ACC112 (cell line): ENCODE data around the gene CSK.

ENCODE experiments used
- H2AFZ ChIP-seq: fragments of 200-600 bp; sonication (generic); one replicate; pipeline ENCODE4 v1.6.0; 2017; ENCODE audit warnings: antibody characterized with exemption, low read length; ENCODE audit not compliant: unreplicated experiment
- H3K27ac ChIP-seq: fragments of 200-600 bp; sonication (generic); 2 replicates; pipeline ENCODE4 v1.5.1; 2014; ENCODE audit warnings: low read depth, mild to moderate bottlenecking, antibody characterized with exemption, low read length, moderate library complexity
- H3K27me3 ChIP-seq: fragments of 200-600 bp; sonication (generic); 2 replicates; pipeline ENCODE4 v1.6.1; 2014; ENCODE audit warnings: mild to moderate bottlenecking, antibody characterized with exemption, low read length, moderate library complexity, mixed read lengths; ENCODE audit not compliant: insufficient read depth
- H3K36me3 ChIP-seq: fragments of 200-600 bp; sonication (generic); 2 replicates; pipeline ENCODE4 v1.6.1; 2016; ENCODE audit warnings: mild to moderate bottlenecking, antibody characterized with exemption, low read length, moderate library complexity, mixed read lengths; ENCODE audit not compliant: insufficient read depth
- H3K4me1 ChIP-seq: fragments of 200-600 bp; sonication (generic); one replicate; pipeline ENCODE4 v1.6.1; 2016; ENCODE audit warnings: low read length, mixed read lengths; ENCODE audit not compliant: insufficient read depth, unreplicated experiment, control insufficient read depth
- H3K4me3 ChIP-seq: fragments of 200-600 bp; sonication (generic); 2 replicates; pipeline ENCODE4 v1.5.1; 2014; ENCODE audit warnings: mild to moderate bottlenecking, low read depth, low read length
- H3K79me2 ChIP-seq: fragments of 200-600 bp; sonication (generic); one replicate; pipeline ENCODE4 v1.6.0; 2016; ENCODE audit warnings: low read length; ENCODE audit not compliant: control insufficient read depth, unreplicated experiment, insufficient read depth

CSK gene

DNA sequence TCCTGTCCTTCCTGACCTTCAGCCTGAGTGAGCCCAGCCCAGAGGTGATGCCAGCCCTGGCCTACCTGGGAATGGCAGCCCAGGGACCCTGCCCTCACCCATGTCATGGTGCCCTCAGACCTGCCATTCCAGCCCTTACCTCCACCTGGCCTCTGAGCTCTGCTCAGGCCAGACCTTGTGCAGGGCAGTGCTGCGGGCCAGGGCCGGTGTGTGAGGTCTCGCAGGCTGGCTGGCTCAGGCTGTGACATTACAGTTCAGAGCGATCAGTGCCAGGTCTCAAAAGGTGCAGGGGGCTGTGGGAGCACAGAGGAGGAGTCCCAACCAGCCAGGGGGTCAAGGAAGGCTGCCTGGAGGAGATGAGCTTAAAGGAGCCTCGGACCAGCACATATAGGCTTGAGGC lies 38.2 kb downstream of the CSK start:
- Histone ChIP-seq H3K4me3 (no peak overlapping the region), H3K27me3 (peaks cover 8% of the 10 kb centered on the region), H2AFZ (no peak overlapping the region), H3K36me3 (no peaks in the 10 kb centered on the region), H3K79me2 (no peaks in the 10 kb centered on the region), H3K27ac (no peak overlapping the region), H3K4me1 (peaks cover 18% of the 10 kb centered on the region)

DNA sequence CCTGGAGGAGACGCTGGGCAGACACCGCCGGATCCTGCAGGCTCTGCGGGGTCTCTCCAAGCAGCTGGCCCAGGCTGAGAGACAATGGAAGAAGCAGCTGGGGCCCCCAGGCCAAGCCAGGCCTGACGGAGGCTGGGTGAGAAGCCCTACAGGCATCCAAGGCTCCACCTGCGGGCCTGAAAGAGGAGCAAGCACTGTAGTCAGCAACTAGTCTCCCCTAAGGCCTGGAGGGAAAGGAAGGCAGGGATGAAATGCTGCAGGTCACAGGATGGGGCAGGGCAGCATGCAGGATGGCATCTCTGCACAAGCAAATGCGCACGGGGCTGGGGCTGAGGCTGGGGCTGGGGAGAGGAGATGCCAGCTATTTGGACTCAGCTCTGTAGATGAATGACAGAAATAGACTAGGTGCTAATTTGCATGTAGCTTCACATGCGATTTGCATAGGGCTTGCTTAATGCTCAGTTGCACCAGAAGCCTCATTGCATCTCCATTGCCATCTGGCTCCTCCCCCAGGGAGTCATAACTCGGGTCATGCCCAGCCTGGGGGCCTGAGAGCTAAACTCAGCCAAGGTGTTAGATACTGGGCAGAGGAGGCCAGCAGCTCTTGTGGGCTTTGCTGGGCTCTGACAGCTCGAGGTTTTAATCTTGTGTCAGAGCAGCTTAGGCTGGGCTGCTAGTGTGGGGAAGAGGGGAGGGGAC lies 39.4 kb downstream of the CSK start:
- Histone ChIP-seq H3K79me2 (no peaks in the 10 kb centered on the region), H3K36me3 (no peaks in the 10 kb centered on the region), H2AFZ (no peak overlapping the region), H3K4me1 (peaks cover 18% of the 10 kb centered on the region), H3K27ac (no peak overlapping the region), H3K4me3 (no peak overlapping the region), H3K27me3 (peaks cover 20% of the 10 kb centered on the region)

DNA sequence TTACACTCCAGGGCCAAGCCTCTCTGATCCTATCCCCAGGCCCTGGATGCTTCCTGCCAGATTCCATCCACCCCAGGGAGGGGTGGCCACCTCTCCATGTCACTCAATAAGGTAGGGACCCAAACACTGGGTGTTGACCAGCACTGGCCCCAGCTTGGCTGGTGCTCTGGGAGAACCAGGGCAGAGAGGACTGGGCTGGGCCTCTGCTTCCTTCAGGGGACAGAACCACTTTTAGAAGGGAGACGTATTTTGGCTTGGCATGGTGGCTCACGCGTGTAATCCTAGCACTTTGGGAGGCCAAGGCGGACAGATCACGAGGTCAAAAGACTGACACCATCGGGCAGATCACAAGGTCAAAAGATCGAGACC lies 39.9 kb downstream of the CSK start:
- Histone ChIP-seq H3K36me3 (no peaks in the 10 kb centered on the region), H3K79me2 (no peaks in the 10 kb centered on the region), H3K4me1 (peaks cover 18% of the 10 kb centered on the region), H3K27me3 (peaks cover 24% of the 10 kb centered on the region), H3K27ac (no peak overlapping the region), H2AFZ (no peak overlapping the region), H3K4me3 (no peak overlapping the region)

DNA sequence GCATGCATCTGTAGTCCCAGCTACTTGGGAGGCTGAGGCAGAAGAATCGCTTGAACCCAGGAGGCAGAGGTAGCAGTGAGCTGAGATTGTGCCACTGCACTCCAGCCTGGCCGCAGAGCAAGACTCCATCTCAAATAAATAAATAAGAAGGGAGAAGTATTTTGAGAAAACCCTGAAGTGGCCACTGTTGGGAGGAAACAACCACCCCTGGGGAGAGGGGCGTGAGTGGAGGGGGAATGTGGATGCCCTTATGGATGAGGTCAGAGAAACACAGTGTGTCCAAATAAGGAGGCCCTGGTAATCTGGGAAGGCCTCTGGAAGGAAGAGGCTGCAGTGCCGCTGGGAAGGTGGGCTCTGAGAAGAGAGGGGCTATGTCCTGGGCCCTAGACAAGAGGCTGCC lies 40.4 kb downstream of the CSK start:
- Histone ChIP-seq H3K27ac (no peak overlapping the region), H3K79me2 (no peaks in the 10 kb centered on the region), H3K27me3 (peaks cover 28% of the 10 kb centered on the region), H2AFZ (no peak overlapping the region), H3K36me3 (no peaks in the 10 kb centered on the region), H3K4me1 (peaks cover 16% of the 10 kb centered on the region), H3K4me3 (no peak overlapping the region)

GRCh38 chr15:74823324-74823723 lies 41.4 kb downstream of the CSK start:
- H3K27ac ChIP-seq, result no peak overlapping the region
- H3K79me2 ChIP-seq, result no peaks in the 10 kb centered on the region
- no peak overlapping the region for H2AFZ ChIP-seq
- no peaks in the 10 kb centered on the region for H3K36me3 ChIP-seq
- peaks cover 39% of the 10 kb centered on the region for H3K27me3 ChIP-seq
- H3K4me3 ChIP-seq, result no peak overlapping the region
- peaks cover 8% of the 10 kb centered on the region for H3K4me1 ChIP-seq

DNA sequence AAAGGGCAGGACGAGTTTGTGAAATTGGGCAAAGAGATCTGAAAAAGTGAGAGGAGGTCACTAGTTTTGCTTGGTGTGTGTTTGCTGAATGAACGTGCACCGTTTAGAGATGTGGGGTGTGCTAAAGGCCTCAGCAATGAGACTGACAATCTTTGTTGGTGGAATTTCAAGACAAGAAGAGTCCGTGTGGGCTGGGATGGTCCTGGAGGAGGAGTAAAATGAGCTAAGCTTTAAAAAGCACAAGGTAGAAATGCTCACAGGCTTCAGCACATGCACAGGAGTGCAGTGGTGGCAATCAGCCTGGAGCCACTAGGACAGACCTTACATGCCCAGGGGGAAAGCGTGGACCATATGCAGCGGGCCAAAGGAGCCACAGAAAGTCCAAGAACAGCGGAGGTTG lies 43.1 kb downstream of the CSK start:
- H3K79me2 ChIP-seq, result no peaks in the 10 kb centered on the region
- no peaks in the 10 kb centered on the region for H3K36me3 ChIP-seq
- no peak overlapping the region for H2AFZ ChIP-seq
- H3K4me1 ChIP-seq, result peaks cover 6% of the 10 kb centered on the region
- H3K27ac ChIP-seq, result no peak overlapping the region
- peaks cover 48% of the 10 kb centered on the region for H3K27me3 ChIP-seq
- no peak overlapping the region for H3K4me3 ChIP-seq

- Histone ChIP-seq H2AFZ (no peak overlapping the region), H3K27me3 (peaks cover 48% of the 10 kb centered on the region), H3K4me1 (peaks cover 6% of the 10 kb centered on the region), H3K79me2 (no peaks in the 10 kb centered on the region), H3K36me3 (no peaks in the 10 kb centered on the region), H3K27ac (no peak overlapping the region), H3K4me3 (no peak overlapping the region)
Observed at GRCh38 chr15:74825866-74826265, 44.0 kb downstream of the CSK start.

GRCh38 chr15:74826364-74826819 lies 44.5 kb downstream of the CSK start, which contains the start of gene CPLX3:
Gene CPLX3, plus strand, starts transcription at chr15:74826627. Its CDS starts 77 bp downstream, at chr15:74826704.
- H3K79me2 ChIP-seq, result no peaks in the 10 kb centered on the region
- H3K27ac ChIP-seq, result no peak within 1 kb of the TSS
- peaks cover 48% of the 10 kb centered on the region for H3K27me3 ChIP-seq
- H3K4me3 ChIP-seq, result no peak within 1 kb of the TSS
- peaks cover 6% of the 10 kb centered on the region for H3K4me1 ChIP-seq
- H2AFZ ChIP-seq, result no peak within 1 kb of the TSS
- no peaks in the 10 kb centered on the region for H3K36me3 ChIP-seq

DNA sequence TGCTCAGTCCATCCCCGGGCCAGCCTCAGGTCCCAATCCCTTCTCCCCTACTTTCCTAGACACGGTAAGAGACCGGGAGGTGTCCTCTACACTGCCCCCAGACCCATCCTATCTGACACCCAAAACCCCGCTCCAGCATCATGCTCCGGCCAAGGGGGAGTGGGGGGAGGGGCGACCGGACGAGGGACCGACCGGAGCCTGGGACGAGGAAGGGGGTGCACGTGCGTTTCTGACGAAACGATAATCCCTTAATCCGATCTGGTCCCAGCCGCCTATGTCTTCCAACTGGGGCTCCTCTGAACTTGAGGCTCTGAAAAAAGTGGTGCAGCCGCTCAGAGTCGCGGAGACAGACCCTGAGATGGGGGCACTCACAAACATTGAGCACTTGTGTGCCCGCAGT lies 45.0 kb downstream of the CSK start:
- H3K36me3 ChIP-seq, result no peaks in the 10 kb centered on the region
- peaks cover 48% of the 10 kb centered on the region for H3K27me3 ChIP-seq
- no peaks in the 10 kb centered on the region for H3K79me2 ChIP-seq
- H3K4me3 ChIP-seq, result no peak overlapping the region
- H3K27ac ChIP-seq, result no peak overlapping the region
- H2AFZ ChIP-seq, result no peak overlapping the region
- H3K4me1 ChIP-seq, result peaks cover 6% of the 10 kb centered on the region

DNA sequence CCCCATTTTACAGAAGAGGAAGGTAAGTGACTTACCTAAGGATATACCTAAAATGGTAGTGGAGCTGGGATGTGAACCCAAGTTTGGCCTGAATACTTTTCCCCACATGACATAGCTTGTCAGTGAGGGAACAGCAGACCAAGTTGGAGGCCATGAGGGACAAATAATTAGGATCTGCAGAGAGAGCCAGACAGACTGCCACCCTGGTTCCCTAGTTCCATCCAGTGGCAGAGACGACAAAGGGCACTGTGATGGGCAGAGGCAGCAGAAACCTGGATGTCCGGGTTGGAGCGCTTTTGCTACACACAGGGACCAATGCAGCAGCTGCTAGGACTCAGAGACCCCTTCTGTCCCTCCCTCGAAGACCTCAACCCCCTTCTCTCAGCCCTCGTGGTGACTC lies 45.7 kb downstream of the CSK start:
- H2AFZ ChIP-seq, result no peak overlapping the region
- H3K36me3 ChIP-seq, result no peaks in the 10 kb centered on the region
- H3K4me1 ChIP-seq, result peaks cover 6% of the 10 kb centered on the region
- H3K27ac ChIP-seq, result no peak overlapping the region
- H3K4me3 ChIP-seq, result no peak overlapping the region
- H3K79me2 ChIP-seq, result no peaks in the 10 kb centered on the region
- peaks cover 48% of the 10 kb centered on the region for H3K27me3 ChIP-seq

- Histone ChIP-seq H3K4me1 (peaks cover 6% of the 10 kb centered on the region), H3K36me3 (no peaks in the 10 kb centered on the region), H3K27me3 (peaks cover 48% of the 10 kb centered on the region), H3K4me3 (no peak overlapping the region), H3K79me2 (no peaks in the 10 kb centered on the region), H2AFZ (no peak overlapping the region), H3K27ac (no peak overlapping the region)
Observed at GRCh38 chr15:74828835-74829234, 47.0 kb downstream of the CSK start.
